Fibroblast of lung (primary cell): ENCODE measurements around the gene SLC24A1. TPM values are rescaled to one million over a fixed set of nuclear protein-coding genes. Genes with fewer than 3 reads are reported as not detected.
A peak's percentile ranks its signal among the peaks of the same experiment; 100 is the strongest.

ENCODE experiments used
- DNase-seq, 2 donors: peaks; one replicate each; pipeline versions ENCODE4 v3.0.0 to v3.0.0-alpha.2; 2010; ENCODE audit warnings: low read depth in 2 of 2
- H2AFZ ChIP-seq: 2 replicates; pipeline ENCODE4 v1.5.1; 2012; ENCODE audit warnings: low read length, control low read depth, inconsistent platforms
- H3K27ac ChIP-seq: 2 replicates; pipeline ENCODE4 v1.5.1; 2011; ENCODE audit warnings: low read length, control low read depth; ENCODE audit not compliant: insufficient read depth
- H3K27me3 ChIP-seq: 2 replicates; pipeline ENCODE4 v1.5.1; 2011; ENCODE audit warnings: mild to moderate bottlenecking, low read length; ENCODE audit not compliant: control insufficient read depth, insufficient read depth
- H3K36me3 ChIP-seq: 2 replicates; pipeline ENCODE4 v1.5.1; 2011; ENCODE audit warnings: low read length; ENCODE audit not compliant: control insufficient read depth, insufficient read depth
- H3K4me1 ChIP-seq: 2 replicates; pipeline ENCODE4 v1.5.1; 2011; ENCODE audit warnings: low read length; ENCODE audit not compliant: control insufficient read depth, insufficient read depth; ENCODE audit errors: extremely low read depth
- H3K4me2 ChIP-seq: 2 replicates; pipeline ENCODE4 v1.5.1; 2011; ENCODE audit warnings: low read length, control low read depth; ENCODE audit not compliant: insufficient read depth; ENCODE audit errors: extremely low read depth
- H3K4me3 ChIP-seq, 4 experiments: fragments of 200-600 bp in 1 of 4; sonication (generic) in 1 of 4; replicated peaks in 1 of 4; 2 replicates each; pipeline ENCODE4 v1.5.1; 2011 to 2016; ENCODE audit warnings: low read length in 4 of 4, low read depth in 3 of 4, mild to moderate bottlenecking in 3 of 4, control low read depth in 2 of 4, inconsistent platforms in 1 of 4, mixed read lengths in 1 of 4; ENCODE audit not compliant: insufficient read depth in 1 of 4; ENCODE audit errors: control extremely low read depth in 1 of 4
- H3K79me2 ChIP-seq: 2 replicates; pipeline ENCODE4 v1.5.1; 2012; ENCODE audit warnings: mild to moderate bottlenecking, low read length, inconsistent platforms; ENCODE audit not compliant: control insufficient read depth, insufficient read depth
- H3K9ac ChIP-seq: 2 replicates; pipeline ENCODE4 v1.5.1; 2011; ENCODE audit warnings: mild to moderate bottlenecking, low read length, control low read depth; ENCODE audit not compliant: insufficient read depth
- H3K9me3 ChIP-seq: 2 replicates; pipeline ENCODE4 v1.5.1; 2012; ENCODE audit warnings: low read depth, low read length; ENCODE audit not compliant: control insufficient read depth, insufficient read depth
- H4K20me1 ChIP-seq: 2 replicates; pipeline ENCODE4 v1.5.1; 2011; ENCODE audit warnings: low read length; ENCODE audit not compliant: control insufficient read depth, insufficient read depth; ENCODE audit errors: extremely low read depth
- CTCF ChIP-seq, 2 donors: IDR thresholded peaks in 1 of 2; conservative IDR thresholded peaks in 1 of 2; 1 replicate in 1 of 2; 2 replicates in 1 of 2; pipeline ENCODE4 v1.5.1; 2011 to 2012; ENCODE audit warnings: low read length in 2 of 2, control low read depth in 1 of 2, inconsistent platforms in 1 of 2, low read depth in 1 of 2, mild to moderate bottlenecking in 1 of 2
- EZH2 ChIP-seq: IDR thresholded peaks from 2 replicates; pipeline ENCODE4 v1.5.1; 2012; ENCODE audit warnings: low read length, control low read depth, mild to moderate bottlenecking; ENCODE audit errors: missing control alignments
- polyA plus RNA-seq, 2 donors: library from polyadenylated mRNA; depleted of rRNA in 1 of 2; stranded (reverse) in 1 of 2; unstranded in 1 of 2; fragments of >200 nt; gene quantifications; 2 replicates each; pipeline ENCODE4 v1.2.1, GENCODE V29; 2011 to 2012; ENCODE audit warnings: missing spikeins in 1 of 2
- total RNA-seq: library from RNA; depleted of rRNA; stranded (reverse); fragments of >200 nt; gene quantifications from 2 replicates; pipeline ENCODE4 v1.2.1, GENCODE V29; 2014

SLC24A1 gene
- total and polyA plus RNA-seq, 2 donors (not counting 1 experiment from before 2014, with no cell fraction given) = 4.5 to 7.9 TPM

GRCh38 chr15:65655457-65655856 is 33.7 kb downstream of the SLC24A1 start:
- H4K20me1 ChIP-seq = no peaks in the 10 kb centered on the region
- no peak for TF ChIP-seq CTCF (conservative IDR thresholded peaks at IDR 0.05 in 1 of 2, IDR thresholded peaks at IDR 0.05 in 1 of 2; ENCODE audit: low read depth in 1 of 2, low read length in 2 of 2)
- TF ChIP-seq EZH2 = no peak
- no peak for DNase-seq
- no peak overlapping the region for H3K9ac ChIP-seq
- no peak overlapping the region for H3K27ac ChIP-seq
- H2AFZ ChIP-seq = no peak overlapping the region
- no peaks in the 10 kb centered on the region for H3K36me3 ChIP-seq
- no peaks in the 10 kb centered on the region for H3K79me2 ChIP-seq
- no peak overlapping the region for H3K4me2 ChIP-seq
- no peak overlapping the region for H3K4me3 ChIP-seq
- H3K27me3 ChIP-seq = no peaks in the 10 kb centered on the region
- no peaks in the 10 kb centered on the region for H3K9me3 ChIP-seq
- H3K4me1 ChIP-seq = peaks cover 13% of the 10 kb centered on the region

GRCh38 chr15:65659502-65660052 is 37.8 kb downstream of the SLC24A1 start:
- Histone ChIP-seq H3K27me3 (no peaks in the 10 kb centered on the region), H3K9ac (no peak overlapping the region), H3K9me3 (no peaks in the 10 kb centered on the region), H4K20me1 (no peaks in the 10 kb centered on the region), H3K27ac (no peak overlapping the region), H3K36me3 (no peaks in the 10 kb centered on the region), H3K4me2 (no peak overlapping the region), H3K4me3 (no peak overlapping the region), H2AFZ (no peak overlapping the region), H3K4me1 (no peaks in the 10 kb centered on the region), H3K79me2 (no peaks in the 10 kb centered on the region)
- TF ChIP-seq EZH2 = no peak
- no peak for TF ChIP-seq CTCF (conservative IDR thresholded peaks at IDR 0.05 in 1 of 2, IDR thresholded peaks at IDR 0.05 in 1 of 2; ENCODE audit: low read depth in 1 of 2, low read length in 2 of 2)
- DNase-seq = no peak

GRCh38 chr15:65660927-65661326 is 39.2 kb downstream of the SLC24A1 start:
- Histone ChIP-seq H3K27me3 (no peaks in the 10 kb centered on the region), H3K27ac (no peak overlapping the region)

More at GRCh38 chr15:65660927-65661326, 39.2 kb downstream of the SLC24A1 start:
- Histone ChIP-seq H2AFZ (no peak overlapping the region), H3K4me1 (no peaks in the 10 kb centered on the region), H3K9ac (no peak overlapping the region), H4K20me1 (no peaks in the 10 kb centered on the region), H3K9me3 (no peaks in the 10 kb centered on the region), H3K79me2 (no peaks in the 10 kb centered on the region), H3K4me2 (no peak overlapping the region), H3K36me3 (no peaks in the 10 kb centered on the region), H3K4me3 (no peak overlapping the region)
- TF ChIP-seq EZH2 (no peak), CTCF (conservative IDR thresholded peaks at IDR 0.05 in 1 of 2, IDR thresholded peaks at IDR 0.05 in 1 of 2; ENCODE audit: low read depth in 1 of 2, low read length in 2 of 2) (no peak)
- DNase-seq = peak in 1 of 2 donors; percentile 77
